Heart right ventricle (tissue), 16 donors: ENCODE measurements around the gene MTPN. TPM values are rescaled to one million over a fixed set of nuclear protein-coding genes. Genes with fewer than 3 reads are reported as not detected.

Experiments
- ATAC-seq, 8 donors: fragments of 200-7000 bp; cut with Tn5 transposase; one replicate each; pipeline ENCODE4 v1.9.1; 2020; ENCODE audit warnings: mild to moderate bottlenecking in 8 of 8, moderate library complexity in 8 of 8, moderate number of reproducible peaks in 1 of 8
- DNase-seq, 2 donors: peaks; one replicate each; pipeline ENCODE4 v3.0.0-alpha.2; 2020
- H3K27ac ChIP-seq, 10 donors: fragments of 200-600 bp; sonication (generic) in 2 of 10; one replicate each; pipeline versions ENCODE4 v1.5.0 to v1.8.0; 2020 to 2022; ENCODE audit warnings: mild to moderate bottlenecking in 3 of 10
- H3K27me3 ChIP-seq, 7 donors: fragments of 200-600 bp; one replicate each; pipeline ENCODE4 v1.8.0; 2021 to 2022; ENCODE audit warnings: mild to moderate bottlenecking in 2 of 7
- H3K36me3 ChIP-seq, 9 donors: fragments of 200-600 bp; sonication (generic) in 1 of 9; one replicate each; pipeline versions ENCODE4 v1.5.0 to v1.8.0; 2020 to 2022; ENCODE audit warnings: mild to moderate bottlenecking in 2 of 9
- H3K4me1 ChIP-seq, 9 donors: fragments of 200-600 bp; sonication (generic) in 1 of 9; one replicate each; pipeline versions ENCODE4 v1.5.0 to v1.8.0; 2020 to 2022; ENCODE audit warnings: mild to moderate bottlenecking in 4 of 9
- H3K4me3 ChIP-seq, 10 donors: fragments of 200-600 bp; sonication (generic) in 2 of 10; one replicate each; pipeline versions ENCODE4 v1.5.0 to v1.8.0; 2020 to 2022; ENCODE audit warnings: mild to moderate bottlenecking in 7 of 10, moderate library complexity in 2 of 10
- H3K9me3 ChIP-seq, 11 donors: fragments of 200-600 bp in 10 of 11; sonication (generic) in 2 of 11; one replicate each; pipeline versions ENCODE4 v1.5.0 to v1.8.0; 2013 to 2022; ENCODE audit warnings: mild to moderate bottlenecking in 2 of 11, control low read depth in 1 of 11, moderate library complexity in 1 of 11
- WGBS, 2 donors: extraction: QIAGEN DNeasy Blood & Tissue Kit; methylation state at CpG; one replicate each; pipeline ENCODE4 v1.1.7; 2013; ENCODE audit warnings: inconsistent platforms in 1 of 2; 5-methylcytosine and 5-hydroxymethylcytosine counted together
- intact Hi-C, 10 donors: fragments of 100-400 bp; cut with DNase I; formaldehyde crosslinking; loops; one replicate each; pipeline versions ENCODE4 v1.11.1 to v1.14.2; 2022
- polyA plus RNA-seq, 2 donors: library from polyadenylated mRNA; stranded (reverse); fragments of 200-250 nt; gene quantifications; one replicate each; pipeline ENCODE4 v1.2.3, GENCODE V29; 2013
- total RNA-seq, 10 donors: library from RNA; stranded (reverse); fragmentation: NEBNext Ultra II Directional in 3 of 10; extraction: Animal tissue kit (Norgen Biotek cat#: 25700) in 3 of 10; gene quantifications; one replicate each; pipeline versions ENCODE4 v1.2.1 to v1.2.4, GENCODE V29; 2021 to 2023
- TF ChIP-seq, protein P1 (sequence below), 9 donors: fragments of 200-600 bp; sonication (generic) in 2 of 9; IDR thresholded peaks; one replicate each; pipeline versions ENCODE4 v1.5.0 to v1.8.0; 2021 to 2022; ENCODE audit warnings: antibody characterized with exemption in 9 of 9, mild to moderate bottlenecking in 5 of 9, moderate library complexity in 1 of 9
- donor health status: Arrhythmogenic right ventricular cardiomyopathy.
- donor health status: ischemic (EF 13 %, LVEDD 7.1; RV severe dilation, severe dysfunction).
- donor health status: healthy with polysubstance abuse.
- donor health status: DM: no; HTN: yes; CAD: no.
- donor health status: DM: no; HTN: no; CAD: no.
- donor health status: ischemic (EF 25% LVEDD 6.9; RV normal size, moderate dysfunction).
- donor health status: ischemic (EF 25% LVEDD 5.7; RV mildly dilated, moderate dysfunction).
- donor health status: healthy.
- donor health status: DM: yes; HTN: yes; CAD: no.
- donor health status: Ischemic cardiomyopathy.
- donor health status: ischemic (EF 35%, LVEDD 5.7; RV mildly dilated, moderate dysfunction).
- donor health status: nonischemic (EF 11% LVEDD 7.7; RV severe dilation, severe dysfunction).
- donor health status: DM: yes; HTN: yes; CAD: no.
- donor health status: PGD.
- donor health status: ischemic (EF 29% LVEDD 5.4; RV normal size, mild dysfunction).
- donor health status: nonischemic (EF 23%, LVEDD 6.1; RV moderate dilation, normal function).

Gene MTPN
- total and polyA plus RNA-seq, 12 donors = 15.7 to 107 (median 80.7) TPM

DNA sequence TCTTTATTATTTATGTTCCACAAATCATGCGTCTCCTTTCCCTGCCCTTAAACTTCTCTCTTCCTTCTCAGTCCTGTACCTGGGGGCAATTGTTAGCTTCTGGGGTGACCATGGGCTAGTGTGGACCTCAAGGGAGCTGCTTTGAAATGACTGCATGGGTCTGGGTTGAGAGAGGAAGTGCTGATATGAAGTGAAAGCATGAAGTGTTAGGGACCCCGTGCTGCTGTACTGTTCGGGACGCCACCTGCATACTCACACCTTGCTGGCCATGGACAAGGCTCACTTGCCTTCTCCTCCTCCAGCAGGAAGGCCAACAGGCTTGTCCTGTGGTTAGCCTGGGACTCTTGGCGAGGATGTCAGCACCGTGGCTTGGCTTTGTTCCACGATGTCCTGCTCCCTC is 56.7 kb downstream of the MTPN start:
- Histone ChIP-seq H3K27me3 (no peaks in the 10 kb centered on the region), H3K27ac (no peak overlapping the region), H3K4me1 (peaks cover 0 to 20% (median 0%) of the 10 kb centered on the region in 9 donors), H3K9me3 (no peaks in the 10 kb centered on the region), H3K36me3 (peaks cover 0 to under 1% (median 0%) of the 10 kb centered on the region in 9 donors), H3K4me3 (no peak overlapping the region)
- ATAC-seq = no peak
- TF ChIP-seq, protein P1, sequence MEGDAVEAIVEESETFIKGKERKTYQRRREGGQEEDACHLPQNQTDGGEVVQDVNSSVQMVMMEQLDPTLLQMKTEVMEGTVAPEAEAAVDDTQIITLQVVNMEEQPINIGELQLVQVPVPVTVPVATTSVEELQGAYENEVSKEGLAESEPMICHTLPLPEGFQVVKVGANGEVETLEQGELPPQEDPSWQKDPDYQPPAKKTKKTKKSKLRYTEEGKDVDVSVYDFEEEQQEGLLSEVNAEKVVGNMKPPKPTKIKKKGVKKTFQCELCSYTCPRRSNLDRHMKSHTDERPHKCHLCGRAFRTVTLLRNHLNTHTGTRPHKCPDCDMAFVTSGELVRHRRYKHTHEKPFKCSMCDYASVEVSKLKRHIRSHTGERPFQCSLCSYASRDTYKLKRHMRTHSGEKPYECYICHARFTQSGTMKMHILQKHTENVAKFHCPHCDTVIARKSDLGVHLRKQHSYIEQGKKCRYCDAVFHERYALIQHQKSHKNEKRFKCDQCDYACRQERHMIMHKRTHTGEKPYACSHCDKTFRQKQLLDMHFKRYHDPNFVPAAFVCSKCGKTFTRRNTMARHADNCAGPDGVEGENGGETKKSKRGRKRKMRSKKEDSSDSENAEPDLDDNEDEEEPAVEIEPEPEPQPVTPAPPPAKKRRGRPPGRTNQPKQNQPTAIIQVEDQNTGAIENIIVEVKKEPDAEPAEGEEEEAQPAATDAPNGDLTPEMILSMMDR (IDR thresholded peaks at IDR 0.05) = no peak
- intact Hi-C loops = no loop called here
- 89 to 92% methylated on average over 7 of the region's 7 CpGs for WGBS, 2 donors
- no peak for DNase-seq

DNA sequence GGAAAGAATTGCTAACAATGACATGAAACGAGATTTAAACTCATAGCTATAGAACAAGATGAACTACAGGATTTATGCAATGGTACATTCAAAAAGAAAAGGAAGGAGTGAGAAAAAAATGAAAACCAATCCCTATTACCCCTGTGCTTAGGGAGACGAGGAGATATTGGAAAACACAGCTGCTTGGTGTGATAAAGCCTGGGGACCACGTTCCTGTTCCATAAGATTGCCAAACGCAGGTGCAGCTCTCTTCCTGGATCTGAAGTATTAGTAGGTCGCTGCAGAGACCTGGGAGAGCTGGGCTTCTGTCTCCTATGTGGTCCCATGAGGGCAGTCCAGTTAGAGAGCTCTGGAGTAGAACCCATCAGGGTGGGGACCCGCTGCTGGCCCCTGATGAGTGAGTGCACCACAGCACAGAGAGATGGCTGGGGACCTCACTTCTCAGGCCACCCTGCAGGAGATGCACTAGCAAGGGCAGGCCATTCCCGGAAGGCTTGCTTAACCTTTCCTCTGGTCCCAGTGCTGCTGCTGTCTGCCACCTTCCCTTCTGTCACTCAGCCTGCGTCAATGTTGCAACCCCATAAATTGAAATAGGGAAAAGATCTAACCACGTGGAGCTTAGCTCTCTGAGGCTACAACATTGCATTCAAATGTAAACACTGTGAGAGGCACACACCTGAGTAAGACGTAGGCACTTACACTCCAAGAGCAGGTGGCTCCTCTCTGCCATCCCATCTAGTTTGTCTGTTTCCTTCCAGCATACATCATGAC is 57.9 kb downstream of the MTPN start:
- TF ChIP-seq, protein P1 (IDR thresholded peaks at IDR 0.05) = no peak
- no peaks in the 10 kb centered on the region for H3K36me3 ChIP-seq
- no peak overlapping the region for H3K4me3 ChIP-seq
- H3K9me3 ChIP-seq = no peaks in the 10 kb centered on the region
- no peak for DNase-seq
- peaks cover 0 to 13% (median under 1%) of the 10 kb centered on the region in 9 donors for H3K4me1 ChIP-seq
- WGBS, 2 donors = 84 to 86% methylated on average over 10 of the region's 10 CpGs
- H3K27me3 ChIP-seq = no peaks in the 10 kb centered on the region
- H3K27ac ChIP-seq = no peak overlapping the region
- intact Hi-C loops = loop anchor here in 2 of 10 donors (10.0 kb wide), 2 partner anchors 104 to 114 kb away; no protein-coding TSS in a partner anchor
- ATAC-seq = no peak

DNA sequence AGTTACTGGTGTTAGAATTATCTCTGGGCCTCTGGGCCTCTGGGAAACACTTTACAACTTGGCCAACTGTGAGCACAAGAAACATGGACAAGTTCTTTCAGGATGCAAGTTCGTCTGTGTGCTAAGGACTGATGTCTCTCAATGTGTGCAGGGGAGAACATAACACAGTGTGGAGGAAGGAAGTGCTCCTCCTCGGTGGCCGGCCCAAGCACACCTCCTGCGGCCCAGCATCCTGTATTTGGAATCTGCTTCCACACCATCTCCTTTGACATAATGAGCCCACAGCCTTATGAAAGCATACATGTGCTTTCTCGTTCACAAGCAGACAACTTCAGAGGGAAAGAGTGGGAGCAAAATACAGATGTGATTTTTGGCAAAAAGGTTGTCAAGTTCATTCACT is 59.0 kb downstream of the MTPN start:
- TF ChIP-seq, protein P1 (IDR thresholded peaks at IDR 0.05) = no peak
- intact Hi-C loops = loop anchor here in 2 of 10 donors (10.0 kb wide), 2 partner anchors 103 to 113 kb away; no protein-coding TSS in a partner anchor
- peak overlapping the region in 3 of 10 donors; percentile 10 to 41 (median 19) for H3K27ac ChIP-seq

DNA sequence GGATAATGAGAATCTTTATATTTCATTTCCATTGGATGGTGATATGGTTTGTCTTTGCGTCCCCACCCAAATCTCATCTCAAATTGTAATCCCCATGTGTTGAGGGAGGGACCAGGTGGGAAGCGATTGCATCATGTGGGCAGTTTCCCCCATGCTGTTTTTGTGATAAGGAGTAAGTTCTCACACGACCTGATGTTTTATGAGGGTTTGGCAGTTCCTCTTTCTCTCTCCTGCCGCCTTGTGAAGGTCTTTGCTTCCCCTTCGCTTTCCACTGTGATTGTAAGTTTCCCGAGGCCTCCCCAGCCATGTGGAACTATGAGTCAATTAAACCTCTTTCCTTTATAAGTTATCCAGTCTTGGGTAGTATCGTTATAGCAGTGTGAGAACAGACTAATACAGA is 59.4 kb downstream of the MTPN start:
- whole genome bisulfite sequencing, 2 donors = 70 to 72% methylated on average over 7 of the region's 7 CpGs
- intact Hi-C loops = loop anchor here in 2 of 10 donors (10.0 kb wide), 2 partner anchors 103 to 113 kb away; no protein-coding TSS in a partner anchor
- H3K9me3 ChIP-seq = no peaks in the 10 kb centered on the region
- DNase-seq (no peak), ATAC-seq (no peak)
- TF ChIP-seq, protein P1 (IDR thresholded peaks at IDR 0.05) = no peak
- peaks cover 0 to 19% (median 4%) of the 10 kb centered on the region in 9 donors for H3K4me1 ChIP-seq
- no peaks in the 10 kb centered on the region for H3K27me3 ChIP-seq
- peak overlapping the region in 2 of 10 donors; percentile 19 to 41 for H3K27ac ChIP-seq
- no peaks in the 10 kb centered on the region for H3K36me3 ChIP-seq
- H3K4me3 ChIP-seq = no peak overlapping the region

More for the DNA sequence above, 59.0 kb downstream of the MTPN start:
- no peak for DNase-seq
- Histone ChIP-seq H3K9me3 (no peaks in the 10 kb centered on the region), H3K27me3 (no peaks in the 10 kb centered on the region), H3K4me1 (peaks cover 0 to 19% (median 4%) of the 10 kb centered on the region in 9 donors), H3K4me3 (no peak overlapping the region), H3K36me3 (no peaks in the 10 kb centered on the region)
- ATAC-seq = peak in 2 of 8 donors; percentile 51 to 67
- 44 to 59% methylated on average over 5 of the region's 5 CpGs for WGBS, 2 donors
